Upper lobe of left lung (tissue), 4 donors: ENCODE data around the gene TCERG1L.
"Not testable (repeated sequence)": the region's sequence is repeated elsewhere in the genome, so short reads cannot be mapped to it uniquely, and the experiment has no call there.

ENCODE experiments used
- POLR2A ChIP-seq, 4 donors: fragments of 450-650 bp; IDR thresholded peaks; one replicate each; pipeline ENCODE4 v1.5.1; 2016 to 2017; ENCODE audit warnings: antibody characterized with exemption in 4 of 4, mild to moderate bottlenecking in 2 of 4
- POLR2AphosphoS5 ChIP-seq, 2 donors: sonication (generic); formaldehyde crosslinking; IDR thresholded peaks; one replicate each; pipeline ENCODE4 v1.5.1; 2017; ENCODE audit warnings: antibody characterized with exemption in 2 of 2
- TF ChIP-seq, protein P1 (sequence below), 6 experiments: fragments of 450-650 bp in 4 of 6; fragments of 200-600 bp in 2 of 6; sonication (generic) in 2 of 6; IDR thresholded peaks; one replicate each; pipeline ENCODE4 v1.5.1; 2016 to 2019; ENCODE audit warnings: antibody characterized with exemption in 6 of 6

DNA sequence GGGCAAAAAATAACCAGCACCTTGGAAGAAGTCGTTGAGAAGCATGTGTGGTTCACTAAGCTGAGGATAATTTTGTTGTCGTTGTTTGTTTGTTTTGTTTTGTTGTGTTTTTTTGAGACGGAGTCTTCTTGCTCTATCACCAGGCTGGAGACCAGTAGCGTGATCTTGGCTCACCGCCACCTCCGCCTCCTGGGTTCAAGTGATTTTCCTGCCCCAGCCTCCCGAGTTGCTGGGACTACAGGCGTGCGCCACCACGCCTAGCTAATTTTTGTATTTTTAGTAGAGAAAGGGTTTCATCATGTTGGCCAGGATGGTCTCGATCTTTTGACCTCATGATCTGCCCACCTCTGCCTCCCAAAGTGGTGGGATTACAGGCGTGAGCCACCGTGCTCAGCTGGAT is 76.9 kb downstream of the TCERG1L start:
- TF ChIP-seq, protein P1, sequence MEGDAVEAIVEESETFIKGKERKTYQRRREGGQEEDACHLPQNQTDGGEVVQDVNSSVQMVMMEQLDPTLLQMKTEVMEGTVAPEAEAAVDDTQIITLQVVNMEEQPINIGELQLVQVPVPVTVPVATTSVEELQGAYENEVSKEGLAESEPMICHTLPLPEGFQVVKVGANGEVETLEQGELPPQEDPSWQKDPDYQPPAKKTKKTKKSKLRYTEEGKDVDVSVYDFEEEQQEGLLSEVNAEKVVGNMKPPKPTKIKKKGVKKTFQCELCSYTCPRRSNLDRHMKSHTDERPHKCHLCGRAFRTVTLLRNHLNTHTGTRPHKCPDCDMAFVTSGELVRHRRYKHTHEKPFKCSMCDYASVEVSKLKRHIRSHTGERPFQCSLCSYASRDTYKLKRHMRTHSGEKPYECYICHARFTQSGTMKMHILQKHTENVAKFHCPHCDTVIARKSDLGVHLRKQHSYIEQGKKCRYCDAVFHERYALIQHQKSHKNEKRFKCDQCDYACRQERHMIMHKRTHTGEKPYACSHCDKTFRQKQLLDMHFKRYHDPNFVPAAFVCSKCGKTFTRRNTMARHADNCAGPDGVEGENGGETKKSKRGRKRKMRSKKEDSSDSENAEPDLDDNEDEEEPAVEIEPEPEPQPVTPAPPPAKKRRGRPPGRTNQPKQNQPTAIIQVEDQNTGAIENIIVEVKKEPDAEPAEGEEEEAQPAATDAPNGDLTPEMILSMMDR (IDR thresholded peaks at IDR 0.05) = not testable (repeated sequence)
- not testable (repeated sequence) for TF ChIP-seq POLR2AphosphoS5, POLR2A (IDR thresholded peaks at IDR 0.05)
